Esophagus muscularis mucosa (tissue), 4 donors: Measurements from ENCODE around the gene COL26A1. TPM values are rescaled to one million over a fixed set of nuclear protein-coding genes. Genes with fewer than 3 reads are reported as not detected.
"Not testable (repeated sequence)": the region's sequence is repeated elsewhere in the genome, so short reads cannot be mapped to it uniquely, and the experiment has no call there.

Experiments used
- DNase-seq: peaks from one replicate; pipeline ENCODE4 v3.0.0-alpha.2; 2017; ENCODE audit errors: extremely low spot score
- H3K27ac ChIP-seq, 4 donors: fragments of 200-600 bp; sonication (generic); replicated peaks in 1 of 4; 1 replicate in 3 of 4; 2 replicates in 1 of 4; pipeline ENCODE4 v1.5.1; 2016 to 2019; ENCODE audit warnings: mild to moderate bottlenecking in 1 of 4
- H3K27me3 ChIP-seq, 4 donors: fragments of 200-600 bp; sonication (generic); one replicate each; pipeline versions ENCODE4 v1.5.1 to v1.6.0; 2016 to 2019
- H3K36me3 ChIP-seq, 4 donors: fragments of 200-600 bp; sonication (generic); one replicate each; pipeline ENCODE4 v1.5.1; 2016 to 2019
- H3K4me1 ChIP-seq, 4 donors: fragments of 200-600 bp; sonication (generic); one replicate each; pipeline ENCODE4 v1.5.1; 2016 to 2019
- H3K4me3 ChIP-seq, 4 donors: fragments of 200-600 bp; sonication (generic); 1 replicate in 2 of 4; 2 replicates in 2 of 4; pipeline ENCODE4 v1.5.1; 2016 to 2019; ENCODE audit warnings: mild to moderate bottlenecking in 4 of 4, moderate library complexity in 1 of 4
- H3K9me3 ChIP-seq, 4 donors: fragments of 200-600 bp; sonication (generic); 1 replicate in 3 of 4; 2 replicates in 1 of 4; pipeline ENCODE4 v1.5.1; 2016 to 2019
- EP300 ChIP-seq: sonication (generic); formaldehyde crosslinking; IDR thresholded peaks from one replicate; pipeline ENCODE4 v1.6.1; 2017; ENCODE audit warnings: antibody characterized with exemption
- POLR2A ChIP-seq: fragments of 450-650 bp; IDR thresholded peaks from one replicate; pipeline ENCODE4 v1.6.1; 2017; ENCODE audit warnings: antibody characterized with exemption, moderate library complexity, mild to moderate bottlenecking, low read depth
- POLR2AphosphoS5 ChIP-seq, 2 donors: sonication (generic); formaldehyde crosslinking; IDR thresholded peaks; one replicate each; pipeline ENCODE4 v1.6.1; 2017; ENCODE audit warnings: antibody characterized with exemption in 2 of 2
- WGBS: methylation state at CpG from one replicate; pipeline ENCODE4 v1.1.5; 2018; 5-methylcytosine and 5-hydroxymethylcytosine counted together
- intact Hi-C: fragments of 100-400 bp; cut with DNase I; formaldehyde crosslinking; loops from one replicate; pipeline ENCODE4 v1.15.1; 2023
- total RNA-seq, 4 donors: library from RNA; depleted of rRNA; stranded (reverse); fragments of >200 nt; gene quantifications; one replicate each; pipeline versions ENCODE4 v1.1.0 to v1.2.1, GENCODE V29; 2016
- TF ChIP-seq, protein P1 (sequence below), 3 experiments: fragments of 200-600 bp in 2 of 3; fragments of 450-650 bp in 1 of 3; sonication (generic) in 2 of 3; IDR thresholded peaks; one replicate each; pipeline ENCODE4 v1.5.1; 2017 to 2019; ENCODE audit warnings: antibody characterized with exemption in 3 of 3, mild to moderate bottlenecking in 2 of 3, moderate library complexity in 1 of 3

The COL26A1 gene
- total RNA-seq, 4 donors from 2014 or later: not detected

DNA sequence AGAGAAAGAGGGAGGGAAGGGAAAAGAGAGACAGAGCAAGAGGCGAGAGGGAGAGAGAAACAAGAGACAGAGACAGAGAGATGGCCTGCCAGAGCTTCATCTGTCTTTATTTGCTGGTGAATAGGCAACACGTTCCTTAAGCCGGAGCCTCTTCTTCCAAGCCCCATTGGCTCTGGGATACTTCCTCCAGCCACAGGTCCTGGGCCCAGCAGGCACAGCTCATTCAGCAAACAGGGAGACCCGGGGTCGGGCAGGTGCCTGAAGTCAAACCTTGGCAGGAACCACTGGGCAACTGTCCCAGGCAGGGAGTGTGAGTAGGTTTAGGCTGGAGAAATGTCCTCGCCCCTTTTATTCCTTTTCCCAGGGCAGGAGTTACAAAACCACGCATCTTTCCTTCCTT, 198.2 kb downstream of the COL26A1 start:
- intact Hi-C loops: no loop called here
- H3K4me3 ChIP-seq: no peak overlapping the region
- no peak for DNase-seq
- no peaks in the 10 kb centered on the region for H3K9me3 ChIP-seq
- peaks cover 0 to 47% (median 0%) of the 10 kb centered on the region in 4 donors for H3K27me3 ChIP-seq
- H3K4me1 ChIP-seq: no peaks in the 10 kb centered on the region
- TF ChIP-seq EP300 (no peak), POLR2A (no peak)
- no peak overlapping the region for H3K27ac ChIP-seq
- no peaks in the 10 kb centered on the region for H3K36me3 ChIP-seq
- 63% methylated on average over 7 of the region's 7 CpGs for WGBS

DNA sequence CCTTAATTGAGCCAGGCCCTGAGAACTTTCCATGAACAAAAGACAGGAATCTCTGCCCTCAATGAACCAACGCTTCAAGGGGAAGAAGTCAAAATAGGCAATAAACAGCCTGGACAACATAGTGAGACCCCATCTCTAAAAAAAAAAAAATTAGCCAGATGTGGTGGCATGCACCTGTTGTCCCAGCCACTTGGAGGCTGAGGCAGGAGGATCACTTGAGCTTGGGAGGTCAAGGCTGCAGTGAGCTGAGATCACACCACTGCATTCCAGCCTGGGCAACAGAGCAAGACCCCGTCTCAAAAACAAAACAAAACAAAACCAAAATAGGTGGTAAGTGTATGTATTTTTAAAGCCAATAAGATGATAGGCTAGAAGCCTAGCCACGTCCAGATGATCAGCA, 198.6 kb downstream of the COL26A1 start:
- H3K4me3 ChIP-seq, H3K27ac ChIP-seq, H3K36me3 ChIP-seq, H3K9me3 ChIP-seq, intact Hi-C loops, DNase-seq, H3K4me1 ChIP-seq: not testable (repeated sequence)
- H3K27me3 ChIP-seq: peaks cover 0 to 47% (median 0%) of the 10 kb centered on the region in 4 donors
- 81% methylated on average over 3 of the region's 3 CpGs for WGBS

DNA sequence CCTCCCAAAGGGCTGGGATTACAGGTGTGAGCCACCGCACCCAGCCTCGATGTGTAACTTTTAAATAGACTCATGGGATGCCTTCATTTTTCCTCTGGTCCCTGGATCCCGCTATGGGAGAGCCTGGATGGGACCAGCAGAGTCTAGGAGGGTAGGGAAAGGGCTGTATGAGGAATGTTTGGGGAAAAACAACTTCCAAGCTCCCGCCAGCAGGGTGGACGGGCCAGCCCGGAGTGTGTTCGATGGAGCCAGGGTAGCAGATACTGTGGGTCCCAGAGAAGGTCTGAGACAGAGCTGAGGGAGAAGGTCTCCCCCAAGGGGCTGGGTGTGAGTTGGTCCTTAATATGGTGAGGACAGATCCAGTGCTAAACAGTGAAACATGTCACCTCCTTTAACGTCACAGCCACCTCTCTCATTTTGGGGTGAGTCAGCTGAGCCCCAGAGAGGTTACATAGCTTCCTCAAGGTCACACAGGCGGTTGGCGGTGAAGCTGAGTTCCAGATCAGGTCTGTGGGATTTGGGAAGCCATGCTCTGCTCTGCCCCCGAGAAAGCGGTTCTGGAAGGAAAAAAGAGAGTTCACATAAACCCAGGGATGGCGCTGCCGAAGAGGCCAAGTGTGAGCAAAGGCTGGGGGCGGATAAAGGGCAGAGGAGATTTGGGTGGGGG, 200.0 kb downstream of the COL26A1 start:
- WGBS: 63% methylated on average over 15 of the region's 15 CpGs
- peaks cover 0 to 55% (median 0%) of the 10 kb centered on the region in 4 donors for H3K27me3 ChIP-seq
- TF ChIP-seq EP300: no peak
- TF ChIP-seq, protein P1, sequence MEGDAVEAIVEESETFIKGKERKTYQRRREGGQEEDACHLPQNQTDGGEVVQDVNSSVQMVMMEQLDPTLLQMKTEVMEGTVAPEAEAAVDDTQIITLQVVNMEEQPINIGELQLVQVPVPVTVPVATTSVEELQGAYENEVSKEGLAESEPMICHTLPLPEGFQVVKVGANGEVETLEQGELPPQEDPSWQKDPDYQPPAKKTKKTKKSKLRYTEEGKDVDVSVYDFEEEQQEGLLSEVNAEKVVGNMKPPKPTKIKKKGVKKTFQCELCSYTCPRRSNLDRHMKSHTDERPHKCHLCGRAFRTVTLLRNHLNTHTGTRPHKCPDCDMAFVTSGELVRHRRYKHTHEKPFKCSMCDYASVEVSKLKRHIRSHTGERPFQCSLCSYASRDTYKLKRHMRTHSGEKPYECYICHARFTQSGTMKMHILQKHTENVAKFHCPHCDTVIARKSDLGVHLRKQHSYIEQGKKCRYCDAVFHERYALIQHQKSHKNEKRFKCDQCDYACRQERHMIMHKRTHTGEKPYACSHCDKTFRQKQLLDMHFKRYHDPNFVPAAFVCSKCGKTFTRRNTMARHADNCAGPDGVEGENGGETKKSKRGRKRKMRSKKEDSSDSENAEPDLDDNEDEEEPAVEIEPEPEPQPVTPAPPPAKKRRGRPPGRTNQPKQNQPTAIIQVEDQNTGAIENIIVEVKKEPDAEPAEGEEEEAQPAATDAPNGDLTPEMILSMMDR (IDR thresholded peaks at IDR 0.05): no peak
- TF ChIP-seq POLR2AphosphoS5 (IDR thresholded peaks at IDR 0.05): no peak
- TF ChIP-seq POLR2A: no peak
- no peaks in the 10 kb centered on the region for H3K9me3 ChIP-seq
- H3K4me1 ChIP-seq: no peaks in the 10 kb centered on the region
- no peak for DNase-seq
- H3K4me3 ChIP-seq: no peak overlapping the region
- H3K36me3 ChIP-seq: no peaks in the 10 kb centered on the region
- no peak overlapping the region for H3K27ac ChIP-seq
- intact Hi-C loops: no loop called here

DNA sequence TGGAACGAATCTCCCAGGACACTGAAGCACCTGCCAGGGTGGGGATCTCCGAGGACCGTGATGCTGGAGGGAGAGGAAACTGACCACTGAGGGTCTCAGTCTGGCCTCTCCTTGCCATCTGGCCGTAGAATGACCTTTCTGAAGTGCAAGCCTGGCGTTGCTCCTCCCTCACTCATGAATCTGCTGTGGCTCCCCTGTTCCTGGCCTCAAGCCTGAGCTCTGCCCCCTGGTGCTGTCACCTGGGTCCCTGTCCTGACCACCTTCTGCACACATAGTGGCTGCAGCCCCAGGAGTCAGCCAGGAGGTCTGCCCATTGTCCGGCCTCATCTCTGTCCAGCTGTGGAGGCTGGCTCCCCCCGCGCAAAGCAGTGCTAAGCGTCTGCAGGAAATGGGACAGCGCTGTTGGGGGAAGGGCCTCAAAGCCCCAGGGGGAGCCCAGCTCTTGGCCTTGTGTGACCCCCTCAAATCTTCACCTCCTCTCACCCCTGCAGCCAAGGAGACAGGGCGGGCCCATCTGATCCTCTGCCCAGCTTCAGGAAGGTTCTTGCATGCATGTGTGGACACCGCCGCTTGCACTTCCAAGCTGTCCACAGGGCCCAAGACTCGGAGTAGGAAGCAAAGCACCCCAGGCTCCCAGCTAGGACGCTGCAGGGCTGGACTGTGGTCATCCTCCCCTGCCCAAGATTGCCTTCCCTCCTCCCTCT, 200.7 kb downstream of the COL26A1 start:
- Histone ChIP-seq H3K4me1 (no peaks in the 10 kb centered on the region), H3K27ac (no peak overlapping the region), H3K36me3 (no peaks in the 10 kb centered on the region), H3K9me3 (no peaks in the 10 kb centered on the region), H3K4me3 (no peak overlapping the region), H3K27me3 (peaks cover 0 to 55% (median 0%) of the 10 kb centered on the region in 4 donors)
- 57% methylated on average over 14 of the region's 15 CpGs for WGBS
- TF ChIP-seq POLR2A (no peak), EP300 (no peak), POLR2AphosphoS5 (IDR thresholded peaks at IDR 0.05) (no peak)
- TF ChIP-seq, protein P1 (IDR thresholded peaks at IDR 0.05): no peak
- DNase-seq: no peak
- intact Hi-C loops: no loop called here

DNA sequence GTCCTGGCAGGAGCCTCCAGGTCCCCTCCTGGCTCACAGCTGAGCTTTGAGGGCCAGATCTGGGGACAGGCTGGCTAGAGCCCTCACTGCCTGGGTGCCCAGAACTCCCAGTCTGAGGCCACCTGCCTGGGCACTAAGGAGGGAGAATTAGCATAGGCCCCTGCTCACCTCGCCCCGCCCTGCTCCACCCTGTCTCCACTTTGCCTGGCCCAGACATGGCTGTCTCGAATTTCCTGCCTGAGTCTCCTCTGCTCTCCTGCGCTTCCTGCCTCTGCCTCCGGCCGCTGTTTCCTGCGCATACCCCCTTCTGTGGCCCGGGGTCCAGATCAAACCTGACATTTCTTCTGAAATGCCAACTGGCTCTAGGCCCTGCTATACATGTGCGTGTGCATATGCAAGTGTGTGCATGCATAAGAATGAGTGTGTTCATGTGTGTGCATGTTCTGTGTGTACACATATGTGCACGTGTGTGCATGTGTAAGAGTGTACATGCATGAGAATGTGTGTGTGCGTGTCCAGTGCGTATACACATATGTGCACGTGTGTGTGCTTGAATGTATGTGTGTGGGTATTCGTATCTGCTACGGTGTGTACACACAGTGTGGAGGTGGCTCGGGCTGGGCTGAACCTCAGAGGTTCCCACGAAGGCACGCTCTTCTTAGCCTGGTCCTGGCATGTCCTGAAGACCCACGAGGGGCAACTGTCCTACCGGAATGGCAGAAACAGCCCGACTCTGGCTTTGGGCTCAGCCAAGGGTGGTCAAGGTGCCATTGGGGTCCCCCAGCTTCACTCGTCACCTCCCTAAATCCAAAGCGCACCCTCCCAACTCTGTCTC, 201.5 kb downstream of the COL26A1 start:
- Histone ChIP-seq H3K4me3 (no peak overlapping the region), H3K36me3 (no peaks in the 10 kb centered on the region), H3K4me1 (no peaks in the 10 kb centered on the region), H3K9me3 (no peaks in the 10 kb centered on the region), H3K27me3 (peaks cover 0 to 60% (median 0%) of the 10 kb centered on the region in 4 donors), H3K27ac (no peak overlapping the region)
- WGBS: 80% methylated on average over 21 of the region's 23 CpGs
- TF ChIP-seq POLR2A (no peak), EP300 (no peak), POLR2AphosphoS5 (IDR thresholded peaks at IDR 0.05) (no peak)
- TF ChIP-seq, protein P1 (IDR thresholded peaks at IDR 0.05): no peak
- no peak for DNase-seq
- intact Hi-C loops: no loop called here
